HG02870 (cell line): ENCODE data around the gene ITM2C.

Source experiments
- ATAC-seq: cut with Tn5 transposase; IDR thresholded peaks from one replicate; pipeline ENCODE4 v1.9.1; 2021; ENCODE audit warnings: mild to moderate bottlenecking, moderate library complexity; ENCODE audit not compliant: unreplicated experiment

The ITM2C gene

GRCh38 chr2:230850358-230850658, 14.4 kb upstream of the ITM2C start:
- no peak for ATAC-seq

GRCh38 chr2:230852113-230852512, 12.6 kb upstream of the ITM2C start:
- ATAC-seq, result no peak

- no peak for ATAC-seq
These were observed 3.0 kb upstream of the ITM2C start for GRCh38 chr2:230861552-230862255.

- no peak for ATAC-seq
These were observed 2.5 kb upstream of the ITM2C start for GRCh38 chr2:230862292-230862691.

- no peak for ATAC-seq
These were observed 1.7 kb upstream of the ITM2C start for GRCh38 chr2:230863031-230863430.

GRCh38 chr2:230863442-230864121, 1.2 kb upstream of the ITM2C start:
- ATAC-seq, result no peak

GRCh38 chr2:230864122-230864604, 579 bp upstream of the ITM2C start:
- no peak for ATAC-seq

GRCh38 chr2:230865307-230865765, 594 bp downstream of the ITM2C start:
- no peak for ATAC-seq

GRCh38 chr2:230865766-230866755, 1.3 kb downstream of the ITM2C start:
- no peak for ATAC-seq

- ATAC-seq, result no peak
These were observed 2.2 kb downstream of the ITM2C start for GRCh38 chr2:230866756-230867523.

GRCh38 chr2:230868161-230868946, 3.6 kb downstream of the ITM2C start:
- ATAC-seq, result no peak

GRCh38 chr2:230868947-230869913, 4.5 kb downstream of the ITM2C start:
- ATAC-seq, result no peak

GRCh38 chr2:230869914-230870543, 5.3 kb downstream of the ITM2C start:
- no peak for ATAC-seq

- ATAC-seq, result no peak
These were observed 6.0 kb downstream of the ITM2C start for GRCh38 chr2:230870544-230871360.

- no peak for ATAC-seq
These were observed 6.8 kb downstream of the ITM2C start for GRCh38 chr2:230871361-230872150.

- ATAC-seq, result no peak
These were observed 7.6 kb downstream of the ITM2C start for GRCh38 chr2:230872151-230872967.
